Gastrocnemius medialis (tissue), 4 donors: ENCODE results near the gene TRPM4. TPM values are rescaled to one million over a fixed set of nuclear protein-coding genes. Genes with fewer than 3 reads are reported as not detected.

Experiments
- ATAC-seq, 2 donors: fragments of 150-250 bp; one replicate each; pipeline ENCODE4 v1.9.1; 2016
- DNase-seq, 2 donors: peaks; one replicate each; pipeline ENCODE4 v3.0.0-alpha.2; 2019
- H3K27ac ChIP-seq, 4 donors: fragments of 200-600 bp; sonication (generic); 1 replicate in 1 of 4; 2 replicates in 3 of 4; pipeline ENCODE4 v1.5.1; 2016 to 2018; ENCODE audit warnings: mild to moderate bottlenecking in 2 of 4, moderate library complexity in 1 of 4
- H3K27me3 ChIP-seq, 3 donors: fragments of 200-600 bp; sonication (generic) in 2 of 3; 1 replicate in 1 of 3; 2 replicates in 2 of 3; pipeline versions ENCODE4 v1.5.1 to v1.6.0; 2016 to 2019; ENCODE audit warnings: mild to moderate bottlenecking in 1 of 3, moderate library complexity in 1 of 3
- H3K36me3 ChIP-seq, 2 donors: fragments of 200-600 bp; sonication (generic) in 1 of 2; one replicate each; pipeline ENCODE4 v1.5.1; 2017 to 2018
- H3K4me1 ChIP-seq, 2 donors: fragments of 200-600 bp; sonication (generic) in 1 of 2; one replicate each; pipeline ENCODE4 v1.5.1; 2016 to 2017; ENCODE audit warnings: mild to moderate bottlenecking in 2 of 2
- H3K4me3 ChIP-seq, 4 donors: fragments of 200-600 bp; sonication (generic) in 3 of 4; 1 replicate in 1 of 4; 2 replicates in 3 of 4; pipeline ENCODE4 v1.5.1; 2016 to 2019; ENCODE audit warnings: mild to moderate bottlenecking in 2 of 4
- H3K9me3 ChIP-seq, 3 donors: fragments of 200-600 bp; sonication (generic) in 2 of 3; 1 replicate in 1 of 3; 2 replicates in 2 of 3; pipeline ENCODE4 v1.5.1; 2016 to 2019
- POLR2A ChIP-seq, 2 donors: fragments of 450-650 bp; IDR thresholded peaks; one replicate each; pipeline ENCODE4 v1.6.1; 2017; ENCODE audit warnings: antibody characterized with exemption in 2 of 2, mild to moderate bottlenecking in 2 of 2, moderate library complexity in 2 of 2
- in situ Hi-C, 4 donors: fragments of 200-750 bp; cut with MboI; loops; one replicate each; pipeline versions ENCODE4 v1.15.0 to v1.8.0; 2017; ENCODE audit warnings: low sequenced_read_pairs in 4 of 4
- intact Hi-C: fragments of 100-400 bp; cut with DNase I; formaldehyde crosslinking; loops from one replicate; pipeline ENCODE4 v1.15.1; 2023; ENCODE audit warnings: low total_unique reads
- total RNA-seq, 4 donors: library from RNA; depleted of rRNA; stranded (reverse); fragments of >200 nt; gene quantifications; one replicate each; pipeline versions ENCODE4 v1.1.0 to v1.2.3, GENCODE V29; 2016
- TF ChIP-seq, protein P1 (sequence below), 5 experiments: fragments of 450-650 bp in 3 of 5; fragments of 200-600 bp in 2 of 5; sonication (generic) in 2 of 5; IDR thresholded peaks in 4 of 5; conservative IDR thresholded peaks in 1 of 5; 1 replicate in 4 of 5; 2 replicates in 1 of 5; pipeline ENCODE4 v1.5.1; 2016 to 2019; ENCODE audit warnings: antibody characterized with exemption in 5 of 5, mild to moderate bottlenecking in 3 of 5, moderate library complexity in 3 of 5

Gene TRPM4
- total RNA-seq, 4 donors from 2014 or later = 10.4 to 11.5 (median 11.3) TPM

GRCh38 chr19:49155820-49156346, 1.7 kb upstream of the TRPM4 start:
- peak overlapping the region; percentile 64 to 87 (median 83) for H3K4me3 ChIP-seq
- TF ChIP-seq, protein P1, sequence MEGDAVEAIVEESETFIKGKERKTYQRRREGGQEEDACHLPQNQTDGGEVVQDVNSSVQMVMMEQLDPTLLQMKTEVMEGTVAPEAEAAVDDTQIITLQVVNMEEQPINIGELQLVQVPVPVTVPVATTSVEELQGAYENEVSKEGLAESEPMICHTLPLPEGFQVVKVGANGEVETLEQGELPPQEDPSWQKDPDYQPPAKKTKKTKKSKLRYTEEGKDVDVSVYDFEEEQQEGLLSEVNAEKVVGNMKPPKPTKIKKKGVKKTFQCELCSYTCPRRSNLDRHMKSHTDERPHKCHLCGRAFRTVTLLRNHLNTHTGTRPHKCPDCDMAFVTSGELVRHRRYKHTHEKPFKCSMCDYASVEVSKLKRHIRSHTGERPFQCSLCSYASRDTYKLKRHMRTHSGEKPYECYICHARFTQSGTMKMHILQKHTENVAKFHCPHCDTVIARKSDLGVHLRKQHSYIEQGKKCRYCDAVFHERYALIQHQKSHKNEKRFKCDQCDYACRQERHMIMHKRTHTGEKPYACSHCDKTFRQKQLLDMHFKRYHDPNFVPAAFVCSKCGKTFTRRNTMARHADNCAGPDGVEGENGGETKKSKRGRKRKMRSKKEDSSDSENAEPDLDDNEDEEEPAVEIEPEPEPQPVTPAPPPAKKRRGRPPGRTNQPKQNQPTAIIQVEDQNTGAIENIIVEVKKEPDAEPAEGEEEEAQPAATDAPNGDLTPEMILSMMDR (IDR thresholded peaks at IDR 0.05 in 4 of 5, conservative IDR thresholded peaks at IDR 0.05 in 1 of 5) = no peak
- TF ChIP-seq POLR2A (IDR thresholded peaks at IDR 0.05) = peak; percentile 78 to 88
- no peaks in the 10 kb centered on the region for H3K36me3 ChIP-seq
- DNase-seq (peak; percentile 92 to 97), ATAC-seq (peak; percentile 66 to 70)
- intact Hi-C loops = loop anchor here (5.0 kb wide), 1 partner anchor 41 kb away; no protein-coding TSS in a partner anchor
- H3K27me3 ChIP-seq = no peaks in the 10 kb centered on the region
- H3K4me1 ChIP-seq = peaks cover 26 to 54% of the 10 kb centered on the region in 2 donors
- in situ Hi-C loops = loop anchor here in 1 of 4 donors (5.0 kb wide), 1 partner anchor 41 kb away; no protein-coding TSS in a partner anchor
- no peaks in the 10 kb centered on the region for H3K9me3 ChIP-seq
- peak overlapping the region; percentile 99 to 100 (median 99) for H3K27ac ChIP-seq

GRCh38 chr19:49160450-49161189, 3.0 kb downstream of the TRPM4 start:
- intact Hi-C loops = no loop called here
- Histone ChIP-seq H3K36me3 (no peaks in the 10 kb centered on the region), H3K4me1 (peaks cover 24 to 39% of the 10 kb centered on the region in 2 donors), H3K27ac (peak overlapping the region in 3 of 4 donors; percentile 9 to 99 (median 25)), H3K27me3 (no peaks in the 10 kb centered on the region), H3K9me3 (no peaks in the 10 kb centered on the region), H3K4me3 (no peak overlapping the region)
- ATAC-seq (no peak), DNase-seq (no peak)
- in situ Hi-C loops = no loop called here
- TF ChIP-seq, protein P1 (IDR thresholded peaks at IDR 0.05 in 4 of 5, conservative IDR thresholded peaks at IDR 0.05 in 1 of 5) = no peak
- TF ChIP-seq POLR2A (IDR thresholded peaks at IDR 0.05) = no peak

DNA sequence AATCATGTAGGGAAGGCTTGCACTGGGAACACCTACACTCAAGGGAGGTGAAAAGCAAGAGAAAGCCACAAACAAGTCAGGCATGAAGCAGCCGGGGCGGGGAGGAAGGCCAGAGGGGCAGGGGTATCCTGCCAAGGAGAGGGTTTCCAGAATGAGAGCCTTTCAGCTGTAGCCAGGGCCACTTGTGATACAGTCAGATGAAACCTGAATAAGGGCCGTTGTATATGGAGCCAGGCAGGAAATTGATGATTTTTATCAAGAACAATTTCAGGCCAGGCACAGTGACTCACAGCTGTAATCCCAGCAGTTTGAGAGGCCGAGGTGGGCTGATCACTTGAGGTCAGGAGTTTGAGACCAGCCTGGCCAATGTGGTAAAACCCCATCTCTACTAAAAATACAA, 4.4 kb downstream of the TRPM4 start:
- H3K4me3 ChIP-seq = no peak overlapping the region
- TF ChIP-seq, protein P1 (IDR thresholded peaks at IDR 0.05 in 4 of 5, conservative IDR thresholded peaks at IDR 0.05 in 1 of 5) = no peak
- TF ChIP-seq POLR2A (IDR thresholded peaks at IDR 0.05) = no peak
- no peaks in the 10 kb centered on the region for H3K27me3 ChIP-seq
- ATAC-seq (no peak), DNase-seq (no peak)
- in situ Hi-C loops (no loop called here), intact Hi-C loops (no loop called here)
- peaks cover 29 to 45% of the 10 kb centered on the region in 2 donors for H3K4me1 ChIP-seq
- H3K36me3 ChIP-seq = no peaks in the 10 kb centered on the region
- H3K9me3 ChIP-seq = no peaks in the 10 kb centered on the region
- peak overlapping the region in 3 of 4 donors; percentile 32 to 99 (median 54) for H3K27ac ChIP-seq

DNA sequence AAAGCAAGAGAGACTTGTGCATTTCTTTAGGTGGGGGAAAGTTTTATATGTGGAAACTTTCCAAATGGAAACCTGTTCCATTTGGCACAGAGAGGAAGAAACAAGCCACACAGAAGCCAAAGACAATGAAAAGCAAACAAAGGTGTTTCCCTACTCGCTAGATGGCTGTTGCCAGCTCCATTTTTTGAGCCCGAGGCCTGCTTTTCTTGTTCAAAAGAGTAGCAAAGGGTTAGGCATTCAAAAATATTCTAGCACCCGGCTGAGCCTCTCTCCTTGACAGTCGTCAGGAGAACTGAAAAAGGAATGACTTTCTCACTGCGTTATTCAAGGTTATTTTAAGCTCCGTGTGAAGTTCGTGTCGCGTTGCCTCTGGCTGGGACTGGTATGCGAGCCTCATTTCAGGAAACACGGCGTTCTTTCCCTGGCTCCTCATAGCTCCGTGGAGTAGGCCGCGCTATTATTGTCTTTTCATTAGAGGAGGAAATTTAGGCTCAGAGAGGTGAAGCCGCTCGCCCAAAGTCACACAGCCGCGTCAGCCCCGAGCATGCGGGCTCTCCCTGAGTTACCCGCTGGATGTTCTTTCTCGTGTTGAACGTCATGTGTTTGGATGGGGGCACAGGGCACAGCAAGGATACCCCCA, 7.6 kb downstream of the TRPM4 start:
- Histone ChIP-seq H3K27ac (peak overlapping the region; percentile 80 to 99 (median 91)), H3K9me3 (no peaks in the 10 kb centered on the region), H3K36me3 (peaks cover 0 to 4% of the 10 kb centered on the region in 2 donors), H3K27me3 (no peaks in the 10 kb centered on the region), H3K4me3 (peak overlapping the region in 3 of 4 donors; percentile 12 to 22 (median 13)), H3K4me1 (peaks cover 16 to 28% of the 10 kb centered on the region in 2 donors)
- ATAC-seq (peak; percentile 97 to 98), DNase-seq (peak; percentile 55 to 80)
- in situ Hi-C loops (no loop called here), intact Hi-C loops (no loop called here)
- TF ChIP-seq, protein P1 (IDR thresholded peaks at IDR 0.05 in 4 of 5, conservative IDR thresholded peaks at IDR 0.05 in 1 of 5) = no peak
- TF ChIP-seq POLR2A (IDR thresholded peaks at IDR 0.05) = peak; percentile 38 to 76
